ENCODE results near the gene DPPA4.
"Not testable (repeated sequence)": the region's sequence is repeated elsewhere in the genome, so short reads cannot be mapped to it uniquely, and the experiment has no call there.

DPPA4 gene

DNA sequence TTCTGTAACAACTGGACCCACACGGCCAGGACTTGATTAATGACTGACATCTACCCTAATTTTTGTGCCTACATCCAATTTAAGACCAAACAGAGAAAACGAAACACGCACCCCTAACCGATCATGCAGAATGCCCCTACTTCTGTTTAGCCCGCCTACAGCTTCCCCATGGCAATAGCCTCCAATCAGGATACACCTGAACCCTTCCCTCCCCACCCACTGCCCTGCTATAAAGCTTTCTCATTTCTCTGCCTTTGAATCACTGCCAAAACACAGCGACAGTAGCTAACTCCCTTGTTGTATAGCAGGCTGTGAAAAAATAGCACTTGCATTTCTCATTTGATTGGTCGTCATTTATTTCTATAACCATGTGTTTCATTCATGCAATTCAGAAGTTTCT, 45.2 kb upstream of the DPPA4 start:
- TF ChIP-seq CTCF (conservative IDR thresholded peaks at IDR 0.05; ENCODE audit: low read length) (no peak), EZH2phosphoT487 (IDR thresholded peaks at IDR 0.05; ENCODE audit: borderline replicate concordance) (no peak)
- Histone ChIP-seq H3K27me3 (ENCODE audit: insufficient read depth, low read length, poor library complexity, severe bottlenecking) (no peaks in the 10 kb centered on the region), H3F3A (ENCODE audit: low read depth) (no peaks in the 10 kb centered on the region), H3K9me3 (ENCODE audit: insufficient read depth, low read depth, low read length) (no peaks in the 10 kb centered on the region), H3K36me3 (ENCODE audit: insufficient read depth, low read length) (no peaks in the 10 kb centered on the region), H3K79me2 (ENCODE audit: insufficient read depth, low read length) (no peaks in the 10 kb centered on the region), H3K4me3 (ENCODE audit: low read length, poor library complexity, severe bottlenecking) (no peak overlapping the region), H3K4me1 (ENCODE audit: insufficient read depth, low read length, poor library complexity, severe bottlenecking) (peaks cover 14% of the 10 kb centered on the region), H3K9ac (ENCODE audit: low read depth, low read length, poor library complexity, severe bottlenecking) (no peak overlapping the region), H2AFZ (ENCODE audit: low read length) (no peak overlapping the region), H3K4me2 (ENCODE audit: low read depth, low read length, poor library complexity, severe bottlenecking) (no peak overlapping the region), H3K9me2 (replicated peaks; ENCODE audit: low read depth, low read length) (no peaks in the 10 kb centered on the region), H4K20me1 (ENCODE audit: insufficient read depth, low read length, poor library complexity, severe bottlenecking) (no peaks in the 10 kb centered on the region)

DNA sequence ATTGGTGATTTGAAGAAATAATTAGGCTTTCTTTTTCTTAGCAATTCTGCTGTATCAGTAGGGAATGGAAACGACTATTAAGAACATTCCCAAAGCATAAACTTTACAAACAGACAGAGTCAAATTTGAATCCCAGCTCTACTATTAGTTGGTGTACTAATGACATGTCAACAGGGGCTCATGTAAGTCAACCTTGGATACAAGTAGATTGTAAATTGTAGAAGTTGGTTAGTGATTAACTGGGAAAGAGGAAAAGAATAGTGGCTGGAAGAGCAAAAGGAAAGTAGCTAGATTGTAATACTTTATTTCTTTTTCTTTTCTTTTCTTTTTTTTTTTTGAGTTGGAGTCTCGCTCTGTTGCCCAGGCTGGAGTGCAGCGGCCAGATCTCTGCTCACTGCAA, 38.6 kb upstream of the DPPA4 start:
- Histone ChIP-seq H3F3A (ENCODE audit: low read depth) (no peaks in the 10 kb centered on the region), H3K4me3 (ENCODE audit: low read length, poor library complexity, severe bottlenecking) (no peak overlapping the region), H3K9ac (ENCODE audit: low read depth, low read length, poor library complexity, severe bottlenecking) (no peak overlapping the region), H3K4me1 (ENCODE audit: insufficient read depth, low read length, poor library complexity, severe bottlenecking) (no peaks in the 10 kb centered on the region), H4K20me1 (ENCODE audit: insufficient read depth, low read length, poor library complexity, severe bottlenecking) (no peaks in the 10 kb centered on the region), H3K9me2 (replicated peaks; ENCODE audit: low read depth, low read length) (no peaks in the 10 kb centered on the region), H3K79me2 (ENCODE audit: insufficient read depth, low read length) (no peaks in the 10 kb centered on the region), H3K9me3 (ENCODE audit: insufficient read depth, low read depth, low read length) (no peaks in the 10 kb centered on the region), H3K27me3 (ENCODE audit: insufficient read depth, low read length, poor library complexity, severe bottlenecking) (no peaks in the 10 kb centered on the region), H2AFZ (ENCODE audit: low read length) (no peak overlapping the region), H3K36me3 (ENCODE audit: insufficient read depth, low read length) (no peaks in the 10 kb centered on the region), H3K4me2 (ENCODE audit: low read depth, low read length, poor library complexity, severe bottlenecking) (no peak overlapping the region)
- TF ChIP-seq EZH2phosphoT487 (IDR thresholded peaks at IDR 0.05; ENCODE audit: borderline replicate concordance) (no peak), CTCF (conservative IDR thresholded peaks at IDR 0.05; ENCODE audit: low read length) (no peak)

GRCh38 chr3:109374434-109374833, 37.1 kb upstream of the DPPA4 start:
- H4K20me1 ChIP-seq (ENCODE audit: insufficient read depth, low read length, poor library complexity, severe bottlenecking); H3K27me3 ChIP-seq (ENCODE audit: insufficient read depth, low read length, poor library complexity, severe bottlenecking); H3K36me3 ChIP-seq (ENCODE audit: insufficient read depth, low read length); H3K79me2 ChIP-seq (ENCODE audit: insufficient read depth, low read length); H3K9ac ChIP-seq (ENCODE audit: low read depth, low read length, poor library complexity, severe bottlenecking); H2AFZ ChIP-seq (ENCODE audit: low read length); H3K9me2 ChIP-seq (replicated peaks; ENCODE audit: low read depth, low read length); H3F3A ChIP-seq (ENCODE audit: low read depth); H3K4me2 ChIP-seq (ENCODE audit: low read depth, low read length, poor library complexity, severe bottlenecking); H3K9me3 ChIP-seq (ENCODE audit: insufficient read depth, low read depth, low read length); H3K4me3 ChIP-seq (ENCODE audit: low read length, poor library complexity, severe bottlenecking); H3K4me1 ChIP-seq (ENCODE audit: insufficient read depth, low read length, poor library complexity, severe bottlenecking): not testable (repeated sequence)

GRCh38 chr3:109373933-109374332, 36.6 kb upstream of the DPPA4 start:
- no peaks in the 10 kb centered on the region for H3K36me3 ChIP-seq (ENCODE audit: insufficient read depth, low read length)
- no peak overlapping the region for H2AFZ ChIP-seq (ENCODE audit: low read length)
- H4K20me1 ChIP-seq (ENCODE audit: insufficient read depth, low read length, poor library complexity, severe bottlenecking), result no peaks in the 10 kb centered on the region
- H3K9ac ChIP-seq (ENCODE audit: low read depth, low read length, poor library complexity, severe bottlenecking), result no peak overlapping the region
- no peaks in the 10 kb centered on the region for H3K79me2 ChIP-seq (ENCODE audit: insufficient read depth, low read length)
- no peak overlapping the region for H3K4me3 ChIP-seq (ENCODE audit: low read length, poor library complexity, severe bottlenecking)
- no peaks in the 10 kb centered on the region for H3F3A ChIP-seq (ENCODE audit: low read depth)
- no peaks in the 10 kb centered on the region for H3K9me3 ChIP-seq (ENCODE audit: insufficient read depth, low read depth, low read length)
- H3K27me3 ChIP-seq (ENCODE audit: insufficient read depth, low read length, poor library complexity, severe bottlenecking), result no peaks in the 10 kb centered on the region
- H3K4me1 ChIP-seq (ENCODE audit: insufficient read depth, low read length, poor library complexity, severe bottlenecking), result no peaks in the 10 kb centered on the region
- no peaks in the 10 kb centered on the region for H3K9me2 ChIP-seq (replicated peaks; ENCODE audit: low read depth, low read length)
- H3K4me2 ChIP-seq (ENCODE audit: low read depth, low read length, poor library complexity, severe bottlenecking), result no peak overlapping the region
- TF ChIP-seq EZH2phosphoT487 (IDR thresholded peaks at IDR 0.05; ENCODE audit: borderline replicate concordance), result no peak
- no peak for TF ChIP-seq CTCF (conservative IDR thresholded peaks at IDR 0.05; ENCODE audit: low read length)

Data from Loucy (cell line).